Measurements from ENCODE around the gene FMO1. TPM values are rescaled to one million over a fixed set of nuclear protein-coding genes. Genes with fewer than 3 reads are reported as not detected.

FMO1 gene, protein sequence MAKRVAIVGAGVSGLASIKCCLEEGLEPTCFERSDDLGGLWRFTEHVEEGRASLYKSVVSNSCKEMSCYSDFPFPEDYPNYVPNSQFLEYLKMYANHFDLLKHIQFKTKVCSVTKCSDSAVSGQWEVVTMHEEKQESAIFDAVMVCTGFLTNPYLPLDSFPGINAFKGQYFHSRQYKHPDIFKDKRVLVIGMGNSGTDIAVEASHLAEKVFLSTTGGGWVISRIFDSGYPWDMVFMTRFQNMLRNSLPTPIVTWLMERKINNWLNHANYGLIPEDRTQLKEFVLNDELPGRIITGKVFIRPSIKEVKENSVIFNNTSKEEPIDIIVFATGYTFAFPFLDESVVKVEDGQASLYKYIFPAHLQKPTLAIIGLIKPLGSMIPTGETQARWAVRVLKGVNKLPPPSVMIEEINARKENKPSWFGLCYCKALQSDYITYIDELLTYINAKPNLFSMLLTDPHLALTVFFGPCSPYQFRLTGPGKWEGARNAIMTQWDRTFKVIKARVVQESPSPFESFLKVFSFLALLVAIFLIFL
- 2.7 and 3.6 TPM in 2 replicates for total RNA-seq
- long read RNA-seq, transcript FMO1-201 (8 exons, 2,160 nt), result major isoform, 20 of 31 reads
- long read RNA-seq, partial matches to known transcripts, result 0 of 31 reads
- long read RNA-seq, other reads (novel, unspliced or antisense), result 11 of 31 reads

DNA sequence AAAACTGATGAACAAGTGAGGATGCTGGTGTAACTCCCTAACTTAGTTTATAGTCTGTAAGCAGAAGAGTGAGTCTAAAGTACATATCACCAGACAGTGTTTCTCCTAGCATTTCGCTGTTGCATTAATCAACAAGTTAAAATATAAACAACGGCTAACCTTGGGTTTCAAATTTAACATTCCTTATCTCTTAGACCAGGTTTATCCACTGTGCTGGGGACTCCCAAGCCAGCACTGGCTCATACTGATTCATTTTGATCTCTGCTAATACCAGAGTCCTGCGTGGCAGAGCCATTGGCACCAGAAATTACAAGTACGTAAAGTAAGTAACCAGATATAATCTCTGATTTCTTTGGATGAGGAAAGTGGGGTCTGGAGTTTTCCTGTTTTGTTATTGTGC, at the start of gene FMO1:
Gene FMO1 (plus strand): TSS at position 193 of the 400 bp plus-strand sequence. CDS start 9,594 bp downstream, outside the sequence.
- Mint-ChIP-seq H3K27ac (ENCODE audit: unreplicated experiment) (no peak within 1 kb of the TSS), H3K4me1 (ENCODE audit: unreplicated experiment) (peaks cover 23% of the 10 kb centered on the region), H3K9me3 (ENCODE audit: unreplicated experiment) (no peaks in the 10 kb centered on the region), H3K36me3 (ENCODE audit: unreplicated experiment) (peaks cover 2% of the 10 kb centered on the region), H3K4me3 (ENCODE audit: unreplicated experiment) (no peak within 1 kb of the TSS), H3K27me3 (ENCODE audit: unreplicated experiment) (peaks cover 37% of the 10 kb centered on the region)
- no peak for TF ChIP-seq CTCF (IDR thresholded peaks at IDR 0.05)
- DNase-seq (ENCODE audit: extremely low spot score, unreplicated experiment), result no peak

DNA sequence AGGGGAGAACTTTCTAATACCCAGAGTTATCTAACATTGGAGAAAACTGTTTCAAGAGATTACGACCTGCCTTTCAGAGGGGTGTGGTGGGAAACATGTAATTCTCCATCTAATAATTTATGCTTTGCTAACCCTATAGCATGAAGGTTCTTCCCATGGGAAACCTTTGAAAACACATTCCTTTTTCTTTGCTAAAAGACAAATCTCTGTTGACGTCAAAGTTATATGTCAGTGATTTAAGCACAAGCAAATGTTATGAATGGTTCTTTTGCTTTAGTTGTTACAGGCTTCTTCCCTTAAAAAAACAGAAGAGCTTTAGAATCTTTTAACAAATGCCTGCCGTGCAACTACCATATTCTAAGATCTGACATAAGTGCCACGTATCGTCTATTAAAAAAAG, 44.0 kb upstream of the FMO1 start:
- peaks cover 4% of the 10 kb centered on the region for H3K4me1 Mint-ChIP-seq (ENCODE audit: unreplicated experiment)
- TF ChIP-seq CTCF (IDR thresholded peaks at IDR 0.05), result no peak
- H3K36me3 Mint-ChIP-seq (ENCODE audit: unreplicated experiment), result no peaks in the 10 kb centered on the region
- no peaks in the 10 kb centered on the region for H3K9me3 Mint-ChIP-seq (ENCODE audit: unreplicated experiment)
- no peak for DNase-seq (ENCODE audit: extremely low spot score, unreplicated experiment)
- H3K27ac Mint-ChIP-seq (ENCODE audit: unreplicated experiment), result no peak overlapping the region
- no peak overlapping the region for H3K4me3 Mint-ChIP-seq (ENCODE audit: unreplicated experiment)
- peaks cover 6% of the 10 kb centered on the region for H3K27me3 Mint-ChIP-seq (ENCODE audit: unreplicated experiment)

- Mint-ChIP-seq H3K4me1 (ENCODE audit: unreplicated experiment) (peaks cover 11% of the 10 kb centered on the region), H3K4me3 (ENCODE audit: unreplicated experiment) (no peak overlapping the region), H3K27me3 (ENCODE audit: unreplicated experiment) (peaks cover 6% of the 10 kb centered on the region), H3K27ac (ENCODE audit: unreplicated experiment) (no peak overlapping the region), H3K9me3 (ENCODE audit: unreplicated experiment) (no peaks in the 10 kb centered on the region), H3K36me3 (ENCODE audit: unreplicated experiment) (no peaks in the 10 kb centered on the region)
- TF ChIP-seq CTCF (IDR thresholded peaks at IDR 0.05), result no peak
- no peak for DNase-seq (ENCODE audit: extremely low spot score, unreplicated experiment)
Observed at GRCh38 chr1:171206204-171206977, 41.9 kb upstream of the FMO1 start.

DNA sequence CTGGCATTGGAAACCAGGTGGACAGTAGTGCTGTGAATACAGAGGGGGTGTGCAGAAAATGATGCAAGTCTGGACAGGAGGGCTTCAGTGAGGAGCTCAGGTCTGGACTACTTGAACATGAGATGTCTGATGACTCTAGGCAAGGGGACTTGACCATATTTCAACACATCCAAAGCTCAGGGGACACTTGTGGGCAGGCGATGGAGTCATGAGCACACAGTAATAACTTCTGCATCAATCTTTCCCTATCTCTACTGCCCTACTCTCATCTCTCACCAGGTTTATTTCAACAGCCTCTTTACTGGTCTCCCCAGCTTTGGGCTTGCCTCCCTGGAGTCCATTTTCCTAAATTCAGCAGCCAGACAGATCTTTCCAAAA, 41.3 kb upstream of the FMO1 start:
- Mint-ChIP-seq H3K27me3 (ENCODE audit: unreplicated experiment) (peaks cover 6% of the 10 kb centered on the region), H3K36me3 (ENCODE audit: unreplicated experiment) (no peaks in the 10 kb centered on the region), H3K9me3 (ENCODE audit: unreplicated experiment) (no peaks in the 10 kb centered on the region), H3K27ac (ENCODE audit: unreplicated experiment) (no peak overlapping the region), H3K4me3 (ENCODE audit: unreplicated experiment) (no peak overlapping the region), H3K4me1 (ENCODE audit: unreplicated experiment) (peaks cover 13% of the 10 kb centered on the region)
- no peak for TF ChIP-seq CTCF (IDR thresholded peaks at IDR 0.05)
- DNase-seq (ENCODE audit: extremely low spot score, unreplicated experiment), result no peak

GRCh38 chr1:171207377-171207776, 40.9 kb upstream of the FMO1 start:
- Mint-ChIP-seq H3K9me3 (ENCODE audit: unreplicated experiment) (no peaks in the 10 kb centered on the region), H3K4me3 (ENCODE audit: unreplicated experiment) (no peak overlapping the region), H3K27ac (ENCODE audit: unreplicated experiment) (no peak overlapping the region)

More at GRCh38 chr1:171207377-171207776, 40.9 kb upstream of the FMO1 start:
- peaks cover 6% of the 10 kb centered on the region for H3K27me3 Mint-ChIP-seq (ENCODE audit: unreplicated experiment)
- peaks cover 13% of the 10 kb centered on the region for H3K4me1 Mint-ChIP-seq (ENCODE audit: unreplicated experiment)
- no peaks in the 10 kb centered on the region for H3K36me3 Mint-ChIP-seq (ENCODE audit: unreplicated experiment)
- TF ChIP-seq CTCF (IDR thresholded peaks at IDR 0.05), result no peak
- DNase-seq (ENCODE audit: extremely low spot score, unreplicated experiment), result no peak

Measured in osteocyte (in vitro differentiated cells).